ENCODE results near the gene ZBTB20. TPM values are rescaled to one million over a fixed set of nuclear protein-coding genes. Genes with fewer than 3 reads are reported as not detected.
A peak's percentile ranks its signal among the peaks of the same experiment; 100 is the strongest.

Gene ZBTB20
- total RNA-seq, 1 donor from 2014 or later, result 3.9 TPM

GRCh38 chr3:114509756-114510155 lies 637.3 kb downstream of the ZBTB20 start:
- FAIRE-seq (no peak), DNase-seq (ENCODE audit: low read depth) (no peak)
- TF ChIP-seq CTCF (IDR thresholded peaks at IDR 0.05; ENCODE audit: insufficient read depth, low read length, severe bottlenecking), result no peak

GRCh38 chr3:114508976-114509375 lies 638.1 kb downstream of the ZBTB20 start:
- H3K4me3 ChIP-seq (ENCODE audit: low read depth, low read length), result no peak overlapping the region
- H3K36me3 ChIP-seq (ENCODE audit: control insufficient read depth, insufficient read depth, low read length), result no peaks in the 10 kb centered on the region
- no peak for DNase-seq (ENCODE audit: low read depth)
- TF ChIP-seq CTCF (IDR thresholded peaks at IDR 0.05; ENCODE audit: insufficient read depth, low read length, severe bottlenecking), result no peak
- H3K27me3 ChIP-seq (ENCODE audit: control insufficient read depth, insufficient read depth, low read length), result no peaks in the 10 kb centered on the region
- FAIRE-seq, result no peak

More at GRCh38 chr3:114509756-114510155, 637.3 kb downstream of the ZBTB20 start:
- no peaks in the 10 kb centered on the region for H3K27me3 ChIP-seq (ENCODE audit: control insufficient read depth, insufficient read depth, low read length)
- no peaks in the 10 kb centered on the region for H3K36me3 ChIP-seq (ENCODE audit: control insufficient read depth, insufficient read depth, low read length)
- H3K4me3 ChIP-seq (ENCODE audit: low read depth, low read length), result no peak overlapping the region

GRCh38 chr3:114508208-114508607 lies 638.9 kb downstream of the ZBTB20 start:
- FAIRE-seq, result no peak
- no peaks in the 10 kb centered on the region for H3K27me3 ChIP-seq (ENCODE audit: control insufficient read depth, insufficient read depth, low read length)
- no peak for DNase-seq (ENCODE audit: low read depth)
- no peak overlapping the region for H3K4me3 ChIP-seq (ENCODE audit: low read depth, low read length)
- no peaks in the 10 kb centered on the region for H3K36me3 ChIP-seq (ENCODE audit: control insufficient read depth, insufficient read depth, low read length)
- TF ChIP-seq CTCF (IDR thresholded peaks at IDR 0.05; ENCODE audit: insufficient read depth, low read length, severe bottlenecking), result no peak

- peak; percentile 7 for FAIRE-seq
- no peak overlapping the region for H3K4me3 ChIP-seq (ENCODE audit: low read depth, low read length)
- no peak for DNase-seq (ENCODE audit: low read depth)
- no peaks in the 10 kb centered on the region for H3K27me3 ChIP-seq (ENCODE audit: control insufficient read depth, insufficient read depth, low read length)
- TF ChIP-seq CTCF (IDR thresholded peaks at IDR 0.05; ENCODE audit: insufficient read depth, low read length, severe bottlenecking), result no peak
- no peaks in the 10 kb centered on the region for H3K36me3 ChIP-seq (ENCODE audit: control insufficient read depth, insufficient read depth, low read length)
These were observed 640.3 kb downstream of the ZBTB20 start for GRCh38 chr3:114506591-114507300.

GRCh38 chr3:114504941-114505628 lies 642.0 kb downstream of the ZBTB20 start:
- DNase-seq (ENCODE audit: low read depth), result peak; percentile 47
- Histone ChIP-seq H3K36me3 (ENCODE audit: control insufficient read depth, insufficient read depth, low read length) (no peaks in the 10 kb centered on the region), H3K27me3 (ENCODE audit: control insufficient read depth, insufficient read depth, low read length) (no peaks in the 10 kb centered on the region), H3K4me3 (ENCODE audit: low read depth, low read length) (no peak overlapping the region)
- TF ChIP-seq CTCF (IDR thresholded peaks at IDR 0.05; ENCODE audit: insufficient read depth, low read length, severe bottlenecking), result no peak
- FAIRE-seq, result no peak
